GM12878 (cell line): ENCODE measurements around the gene CD69. TPM values are rescaled to one million over a fixed set of nuclear protein-coding genes. Genes with fewer than 3 reads are reported as not detected.
A peak's percentile ranks its signal among the peaks of the same experiment; 100 is the strongest.

ENCODE experiments used
- ATAC-seq: fragments of 200-7000 bp; cut with Tn5 transposase; 3 replicates; pipeline ENCODE4 v1.9.1; 2020; ENCODE audit warnings: mild to moderate bottlenecking, moderate library complexity
- BruUV-seq: library from RNA; stranded (reverse); fragments of 400-500 nt; replicated peaks from 2 replicates; lab custom pipeline; 2021; lab: Mats Ljungman, UMichigan
- CTCF ChIA-PET: fragments of 300-600 bp; sonication (Branson Sonifier 250); formaldehyde crosslinking; extraction: SDS; loops from one replicate; lab custom pipeline; 2021; ENCODE audit warnings: inconsistent platforms; lab: Yijun Ruan, JAX
- POLR2A ChIA-PET: fragments of 350-600 bp; formaldehyde crosslinking; extraction: SDS; loops from one replicate; lab custom pipeline; 2021; ENCODE audit warnings: inconsistent platforms; lab: Charles Lee
- RAD21 ChIA-PET: fragments of 300-600 bp; sonication (Branson Sonifier 250); formaldehyde crosslinking; loops from one replicate; lab custom pipeline; 2023; ENCODE audit warnings: antibody characterized with exemption; ENCODE audit not compliant: unreplicated experiment; lab: Charles Lee
- SMC1A ChIA-PET: fragments of 300-600 bp; sonication (Branson Sonifier 250); formaldehyde crosslinking; loops from one replicate; lab custom pipeline; 2023; ENCODE audit not compliant: unreplicated experiment, uncharacterized antibody; lab: Charles Lee
- DNase-seq: peaks from one replicate; pipeline ENCODE4 v3.0.0-alpha.2; 2011; ENCODE audit warnings: low read depth, low spot score
- FAIRE-seq: peaks from 3 replicates; lab custom pipeline; 2011; peaks lifted over from hg19 to GRCh38; lab: Jason Lieb, UNC
- H2AFZ ChIP-seq: 2 replicates; pipeline ENCODE4 v1.6.0; 2011; ENCODE audit warnings: low read depth, low read length, control low read depth; ENCODE audit not compliant: control insufficient read depth
- H3K27ac ChIP-seq: 2 replicates; pipeline ENCODE4 v1.5.1; 2011; ENCODE audit warnings: control low read depth; ENCODE audit not compliant: control insufficient read depth, insufficient read depth
- H3K27me3 ChIP-seq, 2 experiments: replicated peaks in 1 of 2; 2 replicates each; pipeline versions ENCODE4 v1.6.0 to v1.6.1; 2011; ENCODE audit warnings: low read length in 1 of 2; ENCODE audit not compliant: control insufficient read depth in 2 of 2, insufficient read depth in 2 of 2
- H3K36me3 ChIP-seq, 2 experiments: 2 replicates each; pipeline ENCODE4 v1.5.1; 2011; ENCODE audit warnings: low read length in 1 of 2; ENCODE audit not compliant: control insufficient read depth in 2 of 2, insufficient read depth in 2 of 2
- H3K4me1 ChIP-seq: 2 replicates; pipeline ENCODE4 v1.6.1; 2011; ENCODE audit warnings: mild to moderate bottlenecking, low read length, moderate library complexity, mixed read lengths; ENCODE audit not compliant: control insufficient read depth, insufficient read depth
- H3K4me2 ChIP-seq: 2 replicates; pipeline ENCODE4 v1.6.0; 2011; ENCODE audit warnings: control low read depth; ENCODE audit not compliant: control insufficient read depth, insufficient read depth
- H3K4me3 ChIP-seq: fragments of 200-600 bp; sonication (generic); 2 replicates; pipeline ENCODE4 v1.5.1; 2016
- H3K79me2 ChIP-seq: 2 replicates; pipeline ENCODE4 v1.6.0; 2011; ENCODE audit warnings: low read length; ENCODE audit not compliant: control insufficient read depth, insufficient read depth
- H3K9ac ChIP-seq: 2 replicates; pipeline ENCODE4 v1.8.0; 2011; ENCODE audit warnings: low read length, control low read depth, mixed read lengths; ENCODE audit not compliant: control insufficient read depth, insufficient read depth
- H3K9me3 ChIP-seq: replicated peaks from 3 replicates; pipeline ENCODE4 v1.5.1; 2011; ENCODE audit warnings: mild to moderate bottlenecking, low read length; ENCODE audit not compliant: control insufficient read depth, insufficient read depth
- H4K20me1 ChIP-seq: 2 replicates; pipeline ENCODE4 v1.6.0; 2011; ENCODE audit not compliant: control insufficient read depth, insufficient read depth
- BRCA1 ChIP-seq: IDR thresholded peaks from 2 replicates; pipeline ENCODE4 v1.6.1; 2011; ENCODE audit warnings: low read depth, low read length, improper control_type of control experiment
- CEBPZ ChIP-seq: fragments of 150-350 bp; IDR thresholded peaks from 2 replicates; pipeline ENCODE4 v1.6.1; 2016; ENCODE audit warnings: low read depth, low read length
- FOXK2 ChIP-seq: fragments of 450-650 bp; IDR thresholded peaks from 2 replicates; pipeline ENCODE4 v1.6.1; 2017; ENCODE audit warnings: mild to moderate bottlenecking, moderate library complexity
- IKZF1 ChIP-seq: fragments of 450-650 bp; conservative IDR thresholded peaks from 2 replicates; pipeline ENCODE4 v1.6.1; 2017; ENCODE audit warnings: antibody characterized with exemption, mild to moderate bottlenecking
- IKZF2 ChIP-seq, 2 experiments: fragments of 450-650 bp; IDR thresholded peaks; 2 replicates each; pipeline ENCODE4 v1.6.1; 2017; ENCODE audit warnings: mild to moderate bottlenecking in 2 of 2, moderate library complexity in 2 of 2
- MTA2 ChIP-seq: fragments of 450-650 bp; IDR thresholded peaks from 2 replicates; pipeline ENCODE4 v1.6.1; 2016; ENCODE audit warnings: low read depth, mild to moderate bottlenecking, moderate library complexity
- NFYB ChIP-seq: IDR thresholded peaks from 2 replicates; pipeline ENCODE4 v1.6.1; 2011; ENCODE audit warnings: low read depth, mild to moderate bottlenecking, low read length, improper control_type of control experiment, moderate library complexity; ENCODE audit not compliant: insufficient read depth
- NR2C2 ChIP-seq: IDR thresholded peaks from 2 replicates; pipeline ENCODE4 v1.6.1; 2011; ENCODE audit warnings: borderline replicate concordance, low read depth; ENCODE audit not compliant: control insufficient read depth, insufficient read length
- POLR2AphosphoS5 ChIP-seq: IDR thresholded peaks from 2 replicates; pipeline ENCODE4 v1.6.1; 2011; ENCODE audit warnings: mild to moderate bottlenecking, low read length, inconsistent platforms
- RELA ChIP-seq: fragments of 450-650 bp; IDR thresholded peaks from 2 replicates; pipeline ENCODE4 v1.8.0; 2014; ENCODE audit warnings: borderline replicate concordance; ENCODE audit not compliant: partially characterized antibody
- SREBF1 ChIP-seq: IDR thresholded peaks from 2 replicates; pipeline ENCODE4 v1.6.1; 2012; ENCODE audit warnings: mild to moderate bottlenecking, low read length
- SRF ChIP-seq, 2 experiments: IDR thresholded peaks; 2 replicates each; pipeline ENCODE4 v1.6.1; 2011; ENCODE audit warnings: low read depth in 2 of 2, low read length in 2 of 2, mild to moderate bottlenecking in 1 of 2, moderate library complexity in 1 of 2
- TAF1 ChIP-seq: IDR thresholded peaks from 2 replicates; pipeline ENCODE4 v1.6.1; 2011; ENCODE audit warnings: mild to moderate bottlenecking, low read depth, low read length, borderline replicate concordance
- YY1 ChIP-seq: IDR thresholded peaks from 2 replicates; pipeline ENCODE4 v1.6.1; 2011; ENCODE audit warnings: low read depth, mild to moderate bottlenecking, low read length
- ZNF217 ChIP-seq: fragments of 450-650 bp; IDR thresholded peaks from 2 replicates; pipeline ENCODE4 v1.6.1; 2017; ENCODE audit warnings: antibody characterized with exemption, mild to moderate bottlenecking
- ZNF622 ChIP-seq: fragments of 450-650 bp; IDR thresholded peaks from 2 replicates; pipeline ENCODE4 v1.6.1; 2017; ENCODE audit warnings: mild to moderate bottlenecking, inconsistent platforms
- WGBS: methylation state at CpG from one replicate; pipeline ENCODE4 v1.1.6; 2016; ENCODE audit warnings: low lambda C conversion rate; ENCODE audit not compliant: insufficient replicate concordance, insufficient coverage; ENCODE audit errors: missing lambda C conversion rate; 5-methylcytosine and 5-hydroxymethylcytosine counted together
- in situ Hi-C: fragments of 300-500 bp; cut with MboI; formaldehyde crosslinking; loops from 9 replicates; pipeline ENCODE4 v1.14.3; 2018; ENCODE audit warnings: mixed read lengths
- intact Hi-C: fragments of 100-400 bp; cut with micrococcal nuclease; formaldehyde crosslinking; loops from one replicate; pipeline ENCODE4 v1.14.2; 2022; ENCODE audit not compliant: unreplicated experiment
- polyA plus RNA-seq, 11 experiments: library from polyadenylated mRNA; depleted of rRNA in 4 of 11; unstranded in 6 of 11; stranded (reverse) in 5 of 11; fragments of >200 nt; fragmentation: Nextera tagmentation in 4 of 11; fragmentation: Illumina TruSeq in 1 of 11; extraction: Ambion mirVana in 4 of 11; extraction: Trizol in 1 of 11; gene quantifications; 1 replicate in 1 of 11; 2 replicates in 10 of 11; pipeline versions ENCODE4 v1.2.1 to v1.2.3, GENCODE V29; 2011 to 2016; ENCODE audit warnings: inconsistent platforms in 2 of 11, missing spikeins in 2 of 11, low read depth in 1 of 11
- total RNA-seq, 4 experiments: library from RNA; depleted of rRNA in 3 of 4; stranded (reverse); fragments of >200 nt in 3 of 4; fragmentation: Illumina TruSeq in 1 of 4; extraction: Trizol in 1 of 4; gene quantifications; 2 replicates each; pipeline versions ENCODE4 v1.2.1 to v1.2.3, GENCODE V29; 2013 to 2021
- TF ChIP-seq, protein P1 (sequence below): IDR thresholded peaks from 2 replicates; pipeline ENCODE4 v1.6.1; 2011; ENCODE audit warnings: borderline replicate concordance, low read depth, mild to moderate bottlenecking, moderate library complexity, low read length; ENCODE audit not compliant: insufficient read depth, poor library complexity, severe bottlenecking

Gene CD69
- total and polyA plus RNA-seq, 10 of the 15 experiments (the other 5 are each of a cell fraction or from before 2014, with no cell fraction given) = 7.3 to 156 (median 15.0) TPM

- 0 out of 2 replicates have a peak, but pooled peaks have one; percentile 11 for TF ChIP-seq MTA2
- TF ChIP-seq IKZF1 = peak; percentile 57
- TF ChIP-seq IKZF2 (IDR thresholded peaks at IDR 0.05) = peak; percentile 16 to 44; a peak in 2 of 4 replicates
Measured at GRCh38 chr12:9718968-9719367, 41.7 kb downstream of the CD69 start (continued).

DNA sequence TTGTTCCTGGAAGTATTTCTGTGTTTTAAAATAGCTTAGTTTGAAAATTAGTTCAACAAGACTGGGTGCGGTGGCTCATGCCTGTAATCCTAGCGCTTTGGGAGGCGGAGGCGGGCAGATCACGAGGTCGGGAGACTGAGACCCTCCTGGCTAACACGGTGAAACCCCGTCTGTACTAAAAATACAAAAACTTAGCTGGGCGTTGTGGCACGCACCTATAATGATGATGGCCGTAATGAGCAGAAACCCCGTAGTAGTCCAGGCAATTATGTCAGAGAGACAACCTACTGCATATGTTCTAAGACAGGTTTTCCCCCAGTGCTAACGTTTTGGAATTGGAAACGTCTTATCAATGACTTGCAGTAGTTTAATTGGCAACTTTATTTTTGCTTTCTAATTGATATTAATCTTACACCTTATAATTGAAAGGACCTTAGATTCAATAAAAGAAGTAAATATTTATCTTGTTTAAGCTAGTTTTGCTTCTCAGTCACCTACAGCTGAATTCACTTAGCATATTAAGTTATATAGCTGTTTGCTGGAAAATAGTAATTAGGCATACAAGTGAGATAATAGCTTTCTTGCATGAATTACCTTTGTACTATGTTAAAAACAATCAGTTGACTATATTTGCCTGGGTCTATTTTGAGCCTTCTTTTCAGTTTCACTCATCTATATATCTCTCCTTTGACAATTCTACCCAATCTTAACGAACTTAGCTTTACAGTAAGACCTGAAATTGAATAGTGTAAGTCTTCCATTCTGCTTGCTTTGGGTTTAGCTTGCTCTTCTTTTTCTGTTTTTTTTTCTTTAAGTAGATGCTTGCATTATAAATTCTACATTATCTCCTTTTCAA, 43.4 kb downstream of the CD69 start:
- DNase-seq = no peak
- Histone ChIP-seq H3K4me3 (no peak overlapping the region), H4K20me1 (no peaks in the 10 kb centered on the region), H3K9me3 (no peaks in the 10 kb centered on the region), H2AFZ (no peak overlapping the region), H3K79me2 (peaks cover 46% of the 10 kb centered on the region), H3K4me2 (peak overlapping the region; percentile 3), H3K36me3 (peaks cover 0 to 7% of the 10 kb centered on the region in 2 experiments; a peak in 2 of 4 replicates), H3K4me1 (peaks cover 80% of the 10 kb centered on the region), H3K9ac (no peak overlapping the region), H3K27ac (peak overlapping the region; percentile 29; the same call in 1 of the 2 replicates), H3K27me3 (no peaks in the 10 kb centered on the region)
- intact Hi-C loops (loop anchor here (10.0 kb wide), 1 partner anchor 352 kb away; no protein-coding TSS in a partner anchor), in situ Hi-C loops (no loop called here)
- peak; percentile 76 for FAIRE-seq
- POLR2A ChIA-PET = interaction anchor here (0.6 to 1.5 kb wide), 4 partner anchors 26 to 117 kb away, joined by 3 read pairs; no protein-coding TSS in a partner anchor
- SMC1A ChIA-PET = interaction anchor here (0.6 to 1.7 kb wide), 14 partner anchors 8 to 659 kb away, joined by 3 to 11 read pairs (median 4); partner anchors contain the start of gene CLEC2D
- no TSS peak for BruUV-seq
- RAD21 ChIA-PET = interaction anchor here (0.6 to 2.9 kb wide), 10 partner anchors 9 to 447 kb away, joined by 3 to 18 read pairs (median 4); partner anchors contain the start of genes CD69 and CLEC2D
- ATAC-seq = peak; percentile 67
- CTCF ChIA-PET = interaction anchor here (0.8 to 2.1 kb wide), 11 partner anchors 8 to 98 kb away, joined by 3 to 18 read pairs (median 3); partner anchors contain the start of gene CLEC2D
- WGBS = 36% methylated on average over 15 of the region's 15 CpGs
- TF ChIP-seq BRCA1 (no peak), ZNF217 (peak; percentile 73; the same call in 1 of the 2 replicates), YY1 (no peak), FOXK2 (no peak), SREBF1 (no peak), POLR2AphosphoS5 (peak; percentile 51; the same call in 1 of the 2 replicates), CEBPZ (no peak), ZNF622 (no peak), SRF (IDR thresholded peaks at IDR 0.05; ENCODE audit: low read depth in 2 of 2, low read length in 2 of 2) (no peak), IKZF2 (IDR thresholded peaks at IDR 0.05) (no peak; a peak in 1 of 4 replicates), RELA (no peak), NFYB (no peak), NR2C2 (no peak), TAF1 (no peak)
- TF ChIP-seq, protein P1, sequence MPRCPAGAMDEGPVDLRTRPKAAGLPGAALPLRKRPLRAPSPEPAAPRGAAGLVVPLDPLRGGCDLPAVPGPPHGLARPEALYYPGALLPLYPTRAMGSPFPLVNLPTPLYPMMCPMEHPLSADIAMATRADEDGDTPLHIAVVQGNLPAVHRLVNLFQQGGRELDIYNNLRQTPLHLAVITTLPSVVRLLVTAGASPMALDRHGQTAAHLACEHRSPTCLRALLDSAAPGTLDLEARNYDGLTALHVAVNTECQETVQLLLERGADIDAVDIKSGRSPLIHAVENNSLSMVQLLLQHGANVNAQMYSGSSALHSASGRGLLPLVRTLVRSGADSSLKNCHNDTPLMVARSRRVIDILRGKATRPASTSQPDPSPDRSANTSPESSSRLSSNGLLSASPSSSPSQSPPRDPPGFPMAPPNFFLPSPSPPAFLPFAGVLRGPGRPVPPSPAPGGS = peak; percentile 4
